GM12892 (cell line): ENCODE results near the gene CCDC134.

ENCODE experiments used
- DNase-seq: peaks from one replicate; pipeline ENCODE4 v3.0.0; 2011; ENCODE audit not compliant: insufficient read length
- FAIRE-seq: peaks from 2 replicates; lab custom pipeline; 2011; peaks lifted over from hg19 to GRCh38; lab: Jason Lieb, UNC
- POLR2A ChIP-seq: IDR thresholded peaks from 2 replicates; pipeline ENCODE4 v1.6.1; 2011; ENCODE audit warnings: low read depth, low read length, control low read depth
- POLR2AphosphoS5 ChIP-seq: IDR thresholded peaks from 2 replicates; pipeline ENCODE4 v1.6.1; 2011; ENCODE audit warnings: low read depth, low read length, control low read depth
- TAF1 ChIP-seq: IDR thresholded peaks from 2 replicates; pipeline ENCODE4 v1.6.1; 2011; ENCODE audit warnings: low read depth, mild to moderate bottlenecking, control low read depth, low read length, borderline replicate concordance

Gene CCDC134

DNA sequence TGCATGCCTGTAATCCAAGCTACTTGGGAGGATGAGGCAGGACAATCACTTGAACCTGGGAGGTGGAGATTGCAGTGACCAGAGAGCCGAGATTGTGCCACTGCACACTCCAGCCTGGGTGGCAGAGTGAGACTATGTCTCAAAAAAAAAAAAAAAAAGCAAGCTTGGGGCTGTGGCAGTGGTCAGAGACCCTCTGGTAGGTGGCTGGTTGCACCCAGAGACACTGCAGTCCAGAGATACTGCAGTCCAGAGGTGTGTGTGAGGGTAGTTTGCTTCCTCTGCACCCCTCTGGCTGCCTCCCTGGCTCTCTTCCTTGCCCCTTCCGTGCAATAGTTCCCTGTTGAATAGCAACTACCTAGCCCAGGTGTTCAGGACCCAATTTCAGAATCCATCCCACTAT, 1.7 kb upstream of the CCDC134 start:
- FAIRE-seq (peak; percentile 33), DNase-seq (no peak)
- no peak for TF ChIP-seq TAF1
- no peak for TF ChIP-seq POLR2A

- TF ChIP-seq TAF1 (no peak), POLR2AphosphoS5 (no peak), POLR2A (no peak; the same call in 1 of the 2 replicates)
- FAIRE-seq (peak; percentile 75), DNase-seq (peak; percentile 56)
Measured at GRCh38 chr22:41799486-41800347, 762 bp upstream of the CCDC134 start.

DNA sequence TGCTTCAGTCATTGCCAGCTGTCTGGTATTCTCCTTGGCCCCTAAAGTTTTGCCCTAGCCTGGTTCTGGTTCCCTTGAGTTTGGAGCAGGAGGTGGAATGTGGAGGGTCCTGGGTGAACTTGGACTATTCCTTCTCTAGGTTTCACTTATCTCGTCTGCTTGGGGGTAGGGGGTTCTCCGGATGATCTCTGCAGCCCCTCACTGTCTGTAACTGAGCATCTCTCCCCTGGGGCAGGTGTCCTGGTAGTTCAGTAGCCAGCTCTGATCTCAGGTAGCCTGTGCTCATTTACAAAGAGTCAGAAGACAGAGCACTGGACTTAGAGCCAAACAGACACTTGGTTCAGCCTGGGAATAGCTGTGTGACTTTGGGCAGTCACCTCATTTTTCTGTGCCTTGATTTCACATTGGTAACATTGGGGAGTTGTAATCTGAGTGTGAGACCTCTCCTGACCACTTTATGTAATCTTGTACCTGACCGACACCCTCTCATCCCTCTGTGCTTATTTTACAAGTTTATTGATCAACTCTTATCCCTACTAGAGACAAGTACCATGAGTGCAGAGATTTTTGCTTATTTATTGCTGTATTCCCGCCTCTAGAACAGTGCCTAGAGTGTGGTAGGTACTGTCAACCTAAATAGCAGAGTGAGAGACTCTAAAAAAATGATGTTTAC, 804 bp downstream of the CCDC134 start:
- no peak for TF ChIP-seq POLR2AphosphoS5
- no peak for TF ChIP-seq TAF1
- TF ChIP-seq POLR2A = no peak
- DNase-seq (no peak), FAIRE-seq (peak; percentile 76)

DNA sequence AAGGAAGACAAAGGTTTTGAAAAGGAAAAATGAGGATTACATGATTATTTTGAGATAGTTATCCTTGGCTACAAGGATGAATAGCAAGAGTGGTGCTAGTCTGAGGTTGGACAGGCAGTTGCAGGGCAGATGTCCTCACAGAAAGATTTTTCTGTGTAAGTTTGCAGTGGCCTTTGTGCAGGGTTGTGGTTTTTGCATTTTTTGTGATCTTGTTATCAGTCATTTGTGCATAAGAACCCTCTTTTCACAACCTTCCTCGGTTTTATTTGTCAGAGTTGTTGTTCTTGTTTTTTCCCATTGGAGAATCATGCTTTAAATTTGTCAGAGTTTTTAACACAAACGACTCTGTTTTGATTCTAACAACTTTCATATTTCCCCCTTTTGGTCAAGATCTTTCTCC, 1.4 kb downstream of the CCDC134 start:
- peak; percentile 80 for FAIRE-seq
- TF ChIP-seq POLR2AphosphoS5 (no peak), POLR2A (no peak), TAF1 (no peak)
- DNase-seq = no peak

DNA sequence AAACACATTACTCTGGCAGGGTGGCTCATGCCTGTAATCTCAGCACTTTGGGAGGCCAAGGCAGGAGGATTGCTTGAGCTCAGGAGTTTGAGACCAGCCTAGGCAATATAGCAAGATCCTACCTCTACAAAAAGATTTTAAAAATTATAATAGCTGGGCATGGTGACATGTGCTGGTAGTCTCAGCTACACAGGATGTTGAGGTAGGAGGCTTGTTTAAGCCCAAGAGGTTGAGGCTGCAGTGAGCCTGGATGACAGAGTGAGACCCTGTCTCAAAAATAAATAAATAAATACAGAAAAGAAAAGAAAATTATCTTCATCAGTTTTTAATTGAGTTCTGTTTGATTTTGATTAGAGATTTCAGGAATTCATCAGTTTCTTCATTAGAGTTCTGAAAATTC, 5.2 kb downstream of the CCDC134 start:
- TF ChIP-seq POLR2A = no peak
- no peak for TF ChIP-seq TAF1
- TF ChIP-seq POLR2AphosphoS5 = no peak
- DNase-seq (no peak), FAIRE-seq (no peak)

DNA sequence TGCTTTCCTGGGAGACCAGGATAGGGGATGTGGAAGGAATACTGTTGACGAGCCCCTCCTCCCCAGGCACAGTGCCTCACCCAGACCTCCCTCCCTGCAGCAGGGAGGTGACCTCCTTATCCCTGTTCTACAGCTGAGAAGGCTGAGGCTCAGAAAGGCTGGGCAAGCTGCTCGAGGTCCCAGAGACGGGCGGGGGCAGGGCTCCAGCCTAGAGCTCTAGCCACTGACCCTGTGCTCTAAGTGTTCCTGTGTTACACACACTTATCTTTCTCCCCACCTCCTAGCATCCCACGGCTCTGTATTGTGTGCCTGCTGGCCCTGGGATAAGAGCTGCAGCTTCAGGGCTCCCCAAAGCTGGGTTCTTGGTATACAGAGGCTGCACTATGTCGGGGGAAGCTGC, 7.9 kb downstream of the CCDC134 start:
- no peak for DNase-seq
- FAIRE-seq = no peak
- TF ChIP-seq POLR2AphosphoS5 (no peak), POLR2A (no peak), TAF1 (no peak)

- no peak for TF ChIP-seq TAF1
- no peak for TF ChIP-seq POLR2A
- no peak for TF ChIP-seq POLR2AphosphoS5
- DNase-seq (no peak), FAIRE-seq (no peak)
Measured at GRCh38 chr22:41810022-41810421, 9.5 kb downstream of the CCDC134 start.

DNA sequence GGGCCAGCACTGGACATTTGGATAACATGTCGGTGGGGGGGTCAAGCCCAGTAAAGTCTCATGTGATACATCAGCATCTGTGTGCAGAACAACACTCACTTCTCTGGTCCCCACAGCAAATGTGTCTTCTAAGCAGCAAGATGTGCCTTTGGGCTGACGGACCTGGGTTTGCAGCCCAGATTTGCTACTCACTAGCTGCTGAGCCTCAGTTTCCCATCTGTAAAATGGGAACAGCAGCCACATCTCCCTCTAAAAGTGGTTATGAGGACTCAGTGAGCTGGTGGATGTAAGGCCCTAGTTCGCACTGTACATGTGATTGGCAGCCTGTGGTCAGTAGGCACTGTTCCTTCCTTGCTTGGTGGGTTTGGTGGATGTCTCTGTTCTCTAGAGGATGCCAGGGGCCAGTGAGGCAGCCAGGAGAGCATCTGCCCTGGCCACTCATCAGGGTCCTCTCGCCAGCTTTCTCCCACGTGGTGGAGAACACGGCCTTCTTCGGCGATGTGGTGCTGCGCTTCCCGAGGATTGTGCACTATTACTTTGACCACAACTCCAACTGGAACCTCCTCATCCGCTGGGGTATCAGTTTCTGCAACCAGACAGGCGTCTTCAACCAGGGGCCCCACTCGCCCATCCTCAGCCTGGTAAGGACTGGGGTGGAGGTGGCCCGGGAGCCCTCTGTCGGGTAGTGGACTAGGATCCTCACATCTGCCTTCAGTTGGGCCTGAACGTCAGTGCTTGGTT, 12.5 kb downstream of the CCDC134 start:
- TF ChIP-seq POLR2AphosphoS5 (no peak), POLR2A (no peak), TAF1 (no peak)
- DNase-seq = no peak
- no peak for FAIRE-seq

DNA sequence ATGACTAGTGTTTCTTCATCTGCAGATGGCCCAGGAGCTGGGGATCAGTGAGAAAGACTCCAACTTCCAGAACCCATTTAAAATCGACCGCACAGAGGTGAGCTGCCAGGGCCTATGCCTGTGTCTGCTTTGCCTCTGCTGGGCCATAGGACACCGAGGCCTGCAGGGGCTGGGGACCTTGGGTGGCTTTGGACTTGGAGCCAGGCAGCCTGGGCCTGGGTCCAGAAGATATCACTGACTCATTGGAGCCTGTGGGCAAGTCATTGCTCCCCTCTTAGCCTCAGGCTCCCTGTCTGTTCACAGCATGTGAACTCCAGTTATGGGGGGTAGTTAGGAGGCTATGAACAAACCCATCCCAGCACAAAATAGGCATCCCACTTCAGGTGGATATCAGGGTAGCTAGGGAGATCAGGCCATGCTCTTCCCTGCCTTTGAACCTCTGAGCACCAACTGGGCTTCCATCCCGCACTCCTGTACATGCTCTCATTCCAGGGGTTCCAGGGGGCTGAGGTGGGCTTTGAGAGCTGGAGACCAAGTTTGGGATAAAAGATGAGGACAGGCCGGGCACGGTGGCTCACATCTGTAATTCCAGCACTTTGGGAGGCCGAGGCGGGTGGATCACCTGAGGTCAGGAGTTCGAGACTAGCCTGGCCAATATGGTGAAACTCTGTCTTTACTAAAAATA, 13.4 kb downstream of the CCDC134 start:
- TF ChIP-seq TAF1 (no peak), POLR2A (no peak), POLR2AphosphoS5 (no peak)
- DNase-seq = no peak
- no peak for FAIRE-seq

GRCh38 chr22:41815716-41816115, 15.2 kb downstream of the CCDC134 start:
- no peak for DNase-seq
- no peak for FAIRE-seq
- TF ChIP-seq TAF1 (no peak), POLR2AphosphoS5 (no peak), POLR2A (no peak)

DNA sequence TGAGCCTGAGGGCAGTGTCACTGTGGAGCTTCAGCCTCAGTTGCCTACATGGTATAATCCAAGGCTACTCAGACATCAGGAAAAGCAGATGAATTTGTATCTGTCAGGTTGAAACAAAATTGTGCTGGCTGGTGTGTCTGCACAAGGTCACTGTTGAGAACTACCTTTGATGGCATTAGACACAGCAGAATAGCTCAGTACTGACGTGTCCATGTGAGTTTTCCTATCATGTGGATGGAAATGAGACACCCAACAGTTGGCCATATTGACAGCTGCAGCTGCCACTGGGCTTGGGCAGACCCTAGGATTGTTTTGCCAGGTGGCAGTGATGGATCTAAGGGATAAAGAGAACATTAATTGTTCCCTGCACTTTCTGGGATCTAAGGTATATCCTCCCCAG, 15.8 kb downstream of the CCDC134 start:
- TF ChIP-seq POLR2A (no peak), POLR2AphosphoS5 (no peak), TAF1 (no peak)
- DNase-seq = no peak
- FAIRE-seq = no peak
